GM12878 (cell line): Measurements from ENCODE around the gene SPTLC2. TPM values are rescaled to one million over a fixed set of nuclear protein-coding genes. Genes with fewer than 3 reads are reported as not detected.

ENCODE experiments used
- ATAC-seq: fragments of 200-7000 bp; cut with Tn5 transposase; 3 replicates; pipeline ENCODE4 v1.9.1; 2020; ENCODE audit warnings: mild to moderate bottlenecking, moderate library complexity
- BruUV-seq: library from RNA; stranded (reverse); fragments of 400-500 nt; replicated peaks from 2 replicates; lab custom pipeline; 2021; lab: Mats Ljungman, UMichigan
- CTCF ChIA-PET: fragments of 300-600 bp; sonication (Branson Sonifier 250); formaldehyde crosslinking; extraction: SDS; loops from one replicate; lab custom pipeline; 2021; ENCODE audit warnings: inconsistent platforms; lab: Yijun Ruan, JAX
- POLR2A ChIA-PET: fragments of 350-600 bp; formaldehyde crosslinking; extraction: SDS; loops from one replicate; lab custom pipeline; 2021; ENCODE audit warnings: inconsistent platforms; lab: Charles Lee
- RAD21 ChIA-PET: fragments of 300-600 bp; sonication (Branson Sonifier 250); formaldehyde crosslinking; loops from one replicate; lab custom pipeline; 2023; ENCODE audit warnings: antibody characterized with exemption; ENCODE audit not compliant: unreplicated experiment; lab: Charles Lee
- SMC1A ChIA-PET: fragments of 300-600 bp; sonication (Branson Sonifier 250); formaldehyde crosslinking; loops from one replicate; lab custom pipeline; 2023; ENCODE audit not compliant: unreplicated experiment, uncharacterized antibody; lab: Charles Lee
- DNase-seq: peaks from one replicate; pipeline ENCODE4 v3.0.0-alpha.2; 2011; ENCODE audit warnings: low read depth, low spot score
- FAIRE-seq: peaks from 3 replicates; lab custom pipeline; 2011; peaks lifted over from hg19 to GRCh38; lab: Jason Lieb, UNC
- H2AFZ ChIP-seq: 2 replicates; pipeline ENCODE4 v1.6.0; 2011; ENCODE audit warnings: low read depth, low read length, control low read depth; ENCODE audit not compliant: control insufficient read depth
- H3K27ac ChIP-seq: 2 replicates; pipeline ENCODE4 v1.5.1; 2011; ENCODE audit warnings: control low read depth; ENCODE audit not compliant: control insufficient read depth, insufficient read depth
- H3K27me3 ChIP-seq, 2 experiments: replicated peaks in 1 of 2; 2 replicates each; pipeline versions ENCODE4 v1.6.0 to v1.6.1; 2011; ENCODE audit warnings: low read length in 1 of 2; ENCODE audit not compliant: control insufficient read depth in 2 of 2, insufficient read depth in 2 of 2
- H3K36me3 ChIP-seq, 2 experiments: 2 replicates each; pipeline ENCODE4 v1.5.1; 2011; ENCODE audit warnings: low read length in 1 of 2; ENCODE audit not compliant: control insufficient read depth in 2 of 2, insufficient read depth in 2 of 2
- H3K4me1 ChIP-seq: 2 replicates; pipeline ENCODE4 v1.6.1; 2011; ENCODE audit warnings: mild to moderate bottlenecking, low read length, moderate library complexity, mixed read lengths; ENCODE audit not compliant: control insufficient read depth, insufficient read depth
- H3K4me2 ChIP-seq: 2 replicates; pipeline ENCODE4 v1.6.0; 2011; ENCODE audit warnings: control low read depth; ENCODE audit not compliant: control insufficient read depth, insufficient read depth
- H3K4me3 ChIP-seq: fragments of 200-600 bp; sonication (generic); 2 replicates; pipeline ENCODE4 v1.5.1; 2016
- H3K79me2 ChIP-seq: 2 replicates; pipeline ENCODE4 v1.6.0; 2011; ENCODE audit warnings: low read length; ENCODE audit not compliant: control insufficient read depth, insufficient read depth
- H3K9ac ChIP-seq: 2 replicates; pipeline ENCODE4 v1.8.0; 2011; ENCODE audit warnings: low read length, control low read depth, mixed read lengths; ENCODE audit not compliant: control insufficient read depth, insufficient read depth
- H3K9me3 ChIP-seq: replicated peaks from 3 replicates; pipeline ENCODE4 v1.5.1; 2011; ENCODE audit warnings: mild to moderate bottlenecking, low read length; ENCODE audit not compliant: control insufficient read depth, insufficient read depth
- H4K20me1 ChIP-seq: 2 replicates; pipeline ENCODE4 v1.6.0; 2011; ENCODE audit not compliant: control insufficient read depth, insufficient read depth
- EED ChIP-seq: sonication (generic); IDR thresholded peaks from 2 replicates; pipeline ENCODE4 v1.6.1; 2016; ENCODE audit warnings: antibody characterized with exemption, low read depth
- FOXM1 ChIP-seq: IDR thresholded peaks from 2 replicates; pipeline ENCODE4 v1.6.1; 2012; ENCODE audit warnings: low read depth, mild to moderate bottlenecking, inconsistent platforms, low read length, moderate library complexity
- POLR2A ChIP-seq: IDR thresholded peaks from 2 replicates; pipeline ENCODE4 v1.6.1; 2011; ENCODE audit warnings: low read depth, mild to moderate bottlenecking, low read length
- RELB ChIP-seq: fragments of 450-650 bp; IDR thresholded peaks from 2 replicates; pipeline ENCODE4 v1.6.1; 2017; ENCODE audit warnings: low read depth, mild to moderate bottlenecking, moderate library complexity
- SMARCA5 ChIP-seq: fragments of 450-650 bp; IDR thresholded peaks from 2 replicates; pipeline ENCODE4 v1.6.1; 2017; ENCODE audit warnings: mild to moderate bottlenecking
- SREBF1 ChIP-seq: IDR thresholded peaks from 2 replicates; pipeline ENCODE4 v1.6.1; 2012; ENCODE audit warnings: mild to moderate bottlenecking, low read length
- USF2 ChIP-seq: IDR thresholded peaks from 2 replicates; pipeline ENCODE4 v1.6.1; 2011; ENCODE audit warnings: low read depth, low read length, improper control_type of control experiment, borderline replicate concordance
- YBX1 ChIP-seq: fragments of 450-650 bp; IDR thresholded peaks from 2 replicates; pipeline ENCODE4 v1.6.1; 2016; ENCODE audit warnings: antibody characterized with exemption
- WGBS: methylation state at CpG from one replicate; pipeline ENCODE4 v1.1.6; 2016; ENCODE audit warnings: low lambda C conversion rate; ENCODE audit not compliant: insufficient replicate concordance, insufficient coverage; ENCODE audit errors: missing lambda C conversion rate; 5-methylcytosine and 5-hydroxymethylcytosine counted together
- in situ Hi-C: fragments of 300-500 bp; cut with MboI; formaldehyde crosslinking; loops from 9 replicates; pipeline ENCODE4 v1.14.3; 2018; ENCODE audit warnings: mixed read lengths
- intact Hi-C: fragments of 100-400 bp; cut with micrococcal nuclease; formaldehyde crosslinking; loops from one replicate; pipeline ENCODE4 v1.14.2; 2022; ENCODE audit not compliant: unreplicated experiment
- polyA plus RNA-seq, 11 experiments: library from polyadenylated mRNA; depleted of rRNA in 4 of 11; unstranded in 6 of 11; stranded (reverse) in 5 of 11; fragments of >200 nt; fragmentation: Nextera tagmentation in 4 of 11; fragmentation: Illumina TruSeq in 1 of 11; extraction: Ambion mirVana in 4 of 11; extraction: Trizol in 1 of 11; gene quantifications; 1 replicate in 1 of 11; 2 replicates in 10 of 11; pipeline versions ENCODE4 v1.2.1 to v1.2.3, GENCODE V29; 2011 to 2016; ENCODE audit warnings: inconsistent platforms in 2 of 11, missing spikeins in 2 of 11, low read depth in 1 of 11
- total RNA-seq, 4 experiments: library from RNA; depleted of rRNA in 3 of 4; stranded (reverse); fragments of >200 nt in 3 of 4; fragmentation: Illumina TruSeq in 1 of 4; extraction: Trizol in 1 of 4; gene quantifications; 2 replicates each; pipeline versions ENCODE4 v1.2.1 to v1.2.3, GENCODE V29; 2013 to 2021
- TF ChIP-seq, protein P1 (sequence below): fragments of 450-650 bp; conservative IDR thresholded peaks from 2 replicates; pipeline ENCODE4 v1.6.1; 2017; ENCODE audit warnings: mild to moderate bottlenecking, moderate library complexity
- TF ChIP-seq, protein P2 (sequence below): fragments of 450-650 bp; IDR thresholded peaks from 2 replicates; pipeline ENCODE4 v1.6.1; 2016; ENCODE audit warnings: mild to moderate bottlenecking

SPTLC2 gene
- total and polyA plus RNA-seq, 10 of the 15 experiments (the other 5 are each of a cell fraction or from before 2014, with no cell fraction given) = 6.9 to 35.1 (median 19.7) TPM

GRCh38 chr14:77457522-77458248 lies 158.8 kb downstream of the SPTLC2 start, which contains the start of the genes AHSA1 and VIPAS39 (continued):
- TF ChIP-seq USF2 = no peak

GRCh38 chr14:77457115-77457521 lies 159.3 kb downstream of the SPTLC2 start:
- no peaks in the 10 kb centered on the region for H3K9me3 ChIP-seq
- ATAC-seq (no peak; the same call in 2 of the 3 replicates), DNase-seq (no peak), FAIRE-seq (no peak)
- H3K27me3 ChIP-seq = no peaks in the 10 kb centered on the region
- peak overlapping the region; percentile 74 for H2AFZ ChIP-seq
- SMC1A ChIA-PET = interaction anchor here (1.3 to 2.8 kb wide), 3 partner anchors 11 to 141 kb away, joined by 6 to 8 read pairs (median 7); no protein-coding TSS in a partner anchor
- in situ Hi-C loops (no loop called here), intact Hi-C loops (loop anchor here (1.0 to 5.0 kb wide), 4 partner anchors 94 to 305 kb away; partner anchors contain the start of genes GSTZ1, POMT2 and SNW1)
- H3K36me3 ChIP-seq = peaks cover 5 to 17% of the 10 kb centered on the region in 2 experiments
- BruUV-seq = TSS peak; percentile 77
- H3K27ac ChIP-seq = peak overlapping the region; percentile 97
- peaks cover 4% of the 10 kb centered on the region; the same call in 1 of the 2 replicates for H4K20me1 ChIP-seq
- POLR2A ChIA-PET = interaction anchor here (0.6 to 1.6 kb wide), 3 partner anchors 95 to 448 kb away, joined by 3 to 6 read pairs (median 4); partner anchors contain the start of genes GSTZ1 and POMT2
- CTCF ChIA-PET = interaction anchor here (0.5 to 4.6 kb wide), 6 partner anchors 85 to 250 kb away, joined by 3 to 140 read pairs (median 5); partner anchors contain the start of genes ALKBH1 and SLIRP
- RAD21 ChIA-PET = interaction anchor here (0.6 to 2.6 kb wide), 10 partner anchors 80 to 251 kb away, joined by 3 to 10 read pairs (median 4); partner anchors contain the start of genes GSTZ1, POMT2, SAMD15 and TMED8
- H3K9ac ChIP-seq = peak overlapping the region; percentile 88
- peak overlapping the region; percentile 88 for H3K4me3 ChIP-seq
- H3K4me2 ChIP-seq = peak overlapping the region; percentile 76
- H3K79me2 ChIP-seq = peaks cover 53% of the 10 kb centered on the region
- WGBS = under 1% methylated on average over 18 of the region's 18 CpGs
- TF ChIP-seq RELB (0 out of 2 replicates have a peak, but pooled peaks have one; percentile 5), SMARCA5 (no peak; the same call in 1 of the 2 replicates), POLR2A (peak; percentile 86), EED (no peak; the same call in 1 of the 2 replicates), YBX1 (no peak), SREBF1 (no peak), FOXM1 (no peak)
- TF ChIP-seq, protein P1, sequence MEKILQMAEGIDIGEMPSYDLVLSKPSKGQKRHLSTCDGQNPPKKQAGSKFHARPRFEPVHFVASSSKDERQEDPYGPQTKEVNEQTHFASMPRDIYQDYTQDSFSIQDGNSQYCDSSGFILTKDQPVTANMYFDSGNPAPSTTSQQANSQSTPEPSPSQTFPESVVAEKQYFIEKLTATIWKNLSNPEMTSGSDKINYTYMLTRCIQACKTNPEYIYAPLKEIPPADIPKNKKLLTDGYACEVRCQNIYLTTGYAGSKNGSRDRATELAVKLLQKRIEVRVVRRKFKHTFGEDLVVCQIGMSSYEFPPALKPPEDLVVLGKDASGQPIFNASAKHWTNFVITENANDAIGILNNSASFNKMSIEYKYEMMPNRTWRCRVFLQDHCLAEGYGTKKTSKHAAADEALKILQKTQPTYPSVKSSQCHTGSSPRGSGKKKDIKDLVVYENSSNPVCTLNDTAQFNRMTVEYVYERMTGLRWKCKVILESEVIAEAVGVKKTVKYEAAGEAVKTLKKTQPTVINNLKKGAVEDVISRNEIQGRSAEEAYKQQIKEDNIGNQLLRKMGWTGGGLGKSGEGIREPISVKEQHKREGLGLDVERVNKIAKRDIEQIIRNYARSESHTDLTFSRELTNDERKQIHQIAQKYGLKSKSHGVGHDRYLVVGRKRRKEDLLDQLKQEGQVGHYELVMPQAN = peak; percentile 41
- TF ChIP-seq, protein P2, sequence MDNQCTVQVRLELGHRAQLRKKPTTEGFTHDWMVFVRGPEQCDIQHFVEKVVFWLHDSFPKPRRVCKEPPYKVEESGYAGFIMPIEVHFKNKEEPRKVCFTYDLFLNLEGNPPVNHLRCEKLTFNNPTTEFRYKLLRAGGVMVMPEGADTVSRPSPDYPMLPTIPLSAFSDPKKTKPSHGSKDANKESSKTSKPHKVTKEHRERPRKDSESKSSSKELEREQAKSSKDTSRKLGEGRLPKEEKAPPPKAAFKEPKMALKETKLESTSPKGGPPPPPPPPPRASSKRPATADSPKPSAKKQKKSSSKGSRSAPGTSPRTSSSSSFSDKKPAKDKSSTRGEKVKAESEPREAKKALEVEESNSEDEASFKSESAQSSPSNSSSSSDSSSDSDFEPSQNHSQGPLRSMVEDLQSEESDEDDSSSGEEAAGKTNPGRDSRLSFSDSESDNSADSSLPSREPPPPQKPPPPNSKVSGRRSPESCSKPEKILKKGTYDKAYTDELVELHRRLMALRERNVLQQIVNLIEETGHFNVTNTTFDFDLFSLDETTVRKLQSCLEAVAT = 0 out of 2 replicates have a peak, but pooled peaks have one; percentile 9
- H3K4me1 ChIP-seq = peaks cover 13% of the 10 kb centered on the region
